GM19324 (cell line): ENCODE data around the gene FAM13A.
A peak's percentile ranks its signal among the peaks of the same experiment; 100 is the strongest.
"Not testable (repeated sequence)": the region's sequence is repeated elsewhere in the genome, so short reads cannot be mapped to it uniquely, and the experiment has no call there.

Experiments used
- ATAC-seq: cut with Tn5 transposase; IDR thresholded peaks from one replicate; pipeline ENCODE4 v1.9.1; 2021; ENCODE audit warnings: mild to moderate bottlenecking, moderate library complexity; ENCODE audit not compliant: unreplicated experiment, low FRiP score

FAM13A gene

GRCh38 chr4:88908521-88908920, 148.5 kb downstream of the FAM13A start:
- no peak for ATAC-seq

- ATAC-seq: no peak
These were observed 149.0 kb downstream of the FAM13A start for GRCh38 chr4:88908003-88908402.

- ATAC-seq: no peak
These were observed 149.5 kb downstream of the FAM13A start for GRCh38 chr4:88907478-88907877.

- not testable (repeated sequence) for ATAC-seq
These were observed 152.7 kb downstream of the FAM13A start for GRCh38 chr4:88904240-88904639.

- no peak for ATAC-seq
These were observed 156.6 kb downstream of the FAM13A start for GRCh38 chr4:88900432-88900831.

GRCh38 chr4:88897752-88898151, 159.2 kb downstream of the FAM13A start:
- ATAC-seq: no peak

- ATAC-seq: no peak
These were observed 159.8 kb downstream of the FAM13A start for GRCh38 chr4:88897180-88897579.

- no peak for ATAC-seq
These were observed 163.0 kb downstream of the FAM13A start for GRCh38 chr4:88893961-88894360.

- no peak for ATAC-seq
These were observed 164.3 kb downstream of the FAM13A start for GRCh38 chr4:88892646-88893045.

- no peak for ATAC-seq
These were observed 165.3 kb downstream of the FAM13A start for GRCh38 chr4:88891636-88892035.

GRCh38 chr4:88887409-88887808, 169.6 kb downstream of the FAM13A start:
- ATAC-seq: not testable (repeated sequence)

- ATAC-seq: no peak
These were observed 175.8 kb downstream of the FAM13A start for GRCh38 chr4:88881227-88881569.

GRCh38 chr4:88880501-88881226, 176.3 kb downstream of the FAM13A start:
- no peak for ATAC-seq

GRCh38 chr4:88879991-88880390, 177.0 kb downstream of the FAM13A start:
- no peak for ATAC-seq

GRCh38 chr4:88878642-88879041, 178.3 kb downstream of the FAM13A start:
- ATAC-seq: no peak

GRCh38 chr4:88870428-88870827, 186.6 kb downstream of the FAM13A start:
- ATAC-seq: no peak

GRCh38 chr4:88868510-88868909, 188.5 kb downstream of the FAM13A start:
- ATAC-seq: no peak

GRCh38 chr4:88866862-88867550, 190.0 kb downstream of the FAM13A start:
- ATAC-seq: no peak

GRCh38 chr4:88865466-88865865, 191.5 kb downstream of the FAM13A start:
- no peak for ATAC-seq

GRCh38 chr4:88865046-88865445, 191.9 kb downstream of the FAM13A start:
- no peak for ATAC-seq

- no peak for ATAC-seq
These were observed 196.4 kb downstream of the FAM13A start for GRCh38 chr4:88860586-88860985.

- ATAC-seq: peak; percentile 36
These were observed 197.7 kb downstream of the FAM13A start for GRCh38 chr4:88859191-88859812.
